ENCODE measurements around the gene CYTH2.

DNA sequence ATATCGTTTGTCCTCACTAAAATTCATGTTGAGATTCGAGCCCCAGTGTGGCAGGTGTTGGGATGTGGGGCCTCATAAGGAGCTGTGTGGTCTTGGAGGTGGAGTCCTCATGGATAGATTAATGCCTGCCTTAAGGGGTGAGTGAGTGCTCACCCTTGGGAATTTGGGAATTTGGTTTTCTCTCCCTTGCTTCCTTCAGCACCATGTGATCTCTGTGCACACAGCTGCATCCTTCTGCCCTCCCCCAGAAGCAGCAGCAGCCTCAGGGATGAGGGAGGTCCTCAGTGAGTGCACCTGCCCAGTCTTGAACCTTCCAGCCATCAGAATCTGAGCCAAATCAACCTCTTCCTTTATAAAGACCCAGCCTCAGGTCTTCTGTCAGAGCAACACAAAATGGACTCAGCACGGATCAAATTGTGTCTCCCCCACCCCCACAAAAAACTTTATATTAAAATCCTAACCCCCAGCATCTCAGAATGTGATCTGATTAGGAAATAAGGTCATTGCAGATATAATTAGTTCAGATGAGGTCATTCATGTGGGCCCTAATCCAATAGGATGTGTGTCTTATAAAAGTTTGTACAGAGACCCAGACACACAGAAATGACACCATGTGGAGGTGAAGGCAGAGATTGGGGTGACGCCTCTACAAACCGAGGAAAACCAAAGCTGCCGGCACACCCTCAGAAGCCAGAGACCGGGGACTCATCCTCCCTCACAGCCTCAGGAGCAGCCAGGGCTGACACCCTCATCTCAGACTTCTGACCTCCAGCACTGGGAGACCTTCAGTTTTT is 12.9 kb downstream of the CYTH2 start:
- TF ChIP-seq, protein P1, sequence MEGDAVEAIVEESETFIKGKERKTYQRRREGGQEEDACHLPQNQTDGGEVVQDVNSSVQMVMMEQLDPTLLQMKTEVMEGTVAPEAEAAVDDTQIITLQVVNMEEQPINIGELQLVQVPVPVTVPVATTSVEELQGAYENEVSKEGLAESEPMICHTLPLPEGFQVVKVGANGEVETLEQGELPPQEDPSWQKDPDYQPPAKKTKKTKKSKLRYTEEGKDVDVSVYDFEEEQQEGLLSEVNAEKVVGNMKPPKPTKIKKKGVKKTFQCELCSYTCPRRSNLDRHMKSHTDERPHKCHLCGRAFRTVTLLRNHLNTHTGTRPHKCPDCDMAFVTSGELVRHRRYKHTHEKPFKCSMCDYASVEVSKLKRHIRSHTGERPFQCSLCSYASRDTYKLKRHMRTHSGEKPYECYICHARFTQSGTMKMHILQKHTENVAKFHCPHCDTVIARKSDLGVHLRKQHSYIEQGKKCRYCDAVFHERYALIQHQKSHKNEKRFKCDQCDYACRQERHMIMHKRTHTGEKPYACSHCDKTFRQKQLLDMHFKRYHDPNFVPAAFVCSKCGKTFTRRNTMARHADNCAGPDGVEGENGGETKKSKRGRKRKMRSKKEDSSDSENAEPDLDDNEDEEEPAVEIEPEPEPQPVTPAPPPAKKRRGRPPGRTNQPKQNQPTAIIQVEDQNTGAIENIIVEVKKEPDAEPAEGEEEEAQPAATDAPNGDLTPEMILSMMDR (conservative IDR thresholded peaks at IDR 0.05; ENCODE audit: low read length), result no peak
- no peak for TF ChIP-seq EZH2phosphoT487 (IDR thresholded peaks at IDR 0.05; ENCODE audit: borderline replicate concordance)

Measured in Loucy (cell line).